GM13977 (cell line): ENCODE measurements around the gene GCH1.

Experiments used
- DNase-seq: peaks from one replicate; pipeline ENCODE4 v3.0.0; 2012; ENCODE audit warnings: low spot score
- in situ Hi-C: fragments of 300-500 bp; cut with MboI; formaldehyde crosslinking; loops from one replicate; pipeline ENCODE4 v1.12.0; 2022; ENCODE audit warnings: low sequenced_read_pairs, low pct_unique_long_range_greater_than_20kb, mixed read lengths, inconsistent platforms; ENCODE audit not compliant: unreplicated experiment
- TF ChIP-seq, protein P1 (sequence below): IDR thresholded peaks from 2 replicates; pipeline ENCODE4 v1.5.1; 2012; ENCODE audit warnings: mild to moderate bottlenecking, control low read depth; ENCODE audit not compliant: insufficient read depth; ENCODE audit errors: extremely low read depth, missing control alignments

The GCH1 gene

DNA sequence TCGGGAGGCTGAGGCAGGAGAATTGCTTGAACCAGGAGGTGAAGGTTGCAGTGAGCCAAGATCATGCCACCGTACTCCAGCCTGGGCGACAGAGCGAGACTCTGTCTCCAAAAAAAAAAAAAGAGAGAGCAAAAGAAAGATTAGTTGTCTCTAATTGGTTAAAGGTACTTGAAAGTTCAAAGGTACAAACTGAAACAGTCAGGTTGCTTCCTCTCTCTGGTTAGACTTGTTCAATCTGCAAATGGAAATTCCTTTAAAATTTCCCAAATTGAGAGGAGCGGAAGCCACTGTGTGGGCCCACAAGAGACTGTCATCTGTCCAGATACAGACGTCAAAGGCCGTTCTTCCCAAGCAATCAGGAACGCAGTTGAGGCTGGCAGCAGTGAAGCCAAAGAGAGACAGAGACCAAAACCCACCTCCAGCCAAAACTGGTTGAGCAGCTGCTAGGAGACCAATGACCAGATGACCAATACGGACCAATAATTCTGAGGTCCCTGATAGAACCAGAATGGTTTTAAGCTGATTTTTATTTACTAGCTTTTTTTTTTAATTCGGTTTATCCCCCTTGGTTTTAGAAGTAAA lies 63.6 kb downstream of the GCH1 start:
- no peak for DNase-seq
- in situ Hi-C loops: no loop called here
- TF ChIP-seq, protein P1, sequence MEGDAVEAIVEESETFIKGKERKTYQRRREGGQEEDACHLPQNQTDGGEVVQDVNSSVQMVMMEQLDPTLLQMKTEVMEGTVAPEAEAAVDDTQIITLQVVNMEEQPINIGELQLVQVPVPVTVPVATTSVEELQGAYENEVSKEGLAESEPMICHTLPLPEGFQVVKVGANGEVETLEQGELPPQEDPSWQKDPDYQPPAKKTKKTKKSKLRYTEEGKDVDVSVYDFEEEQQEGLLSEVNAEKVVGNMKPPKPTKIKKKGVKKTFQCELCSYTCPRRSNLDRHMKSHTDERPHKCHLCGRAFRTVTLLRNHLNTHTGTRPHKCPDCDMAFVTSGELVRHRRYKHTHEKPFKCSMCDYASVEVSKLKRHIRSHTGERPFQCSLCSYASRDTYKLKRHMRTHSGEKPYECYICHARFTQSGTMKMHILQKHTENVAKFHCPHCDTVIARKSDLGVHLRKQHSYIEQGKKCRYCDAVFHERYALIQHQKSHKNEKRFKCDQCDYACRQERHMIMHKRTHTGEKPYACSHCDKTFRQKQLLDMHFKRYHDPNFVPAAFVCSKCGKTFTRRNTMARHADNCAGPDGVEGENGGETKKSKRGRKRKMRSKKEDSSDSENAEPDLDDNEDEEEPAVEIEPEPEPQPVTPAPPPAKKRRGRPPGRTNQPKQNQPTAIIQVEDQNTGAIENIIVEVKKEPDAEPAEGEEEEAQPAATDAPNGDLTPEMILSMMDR: no peak

GRCh38 chr14:54837508-54838149 lies 65.0 kb downstream of the GCH1 start:
- in situ Hi-C loops: no loop called here
- DNase-seq: no peak
- TF ChIP-seq, protein P1: no peak

DNA sequence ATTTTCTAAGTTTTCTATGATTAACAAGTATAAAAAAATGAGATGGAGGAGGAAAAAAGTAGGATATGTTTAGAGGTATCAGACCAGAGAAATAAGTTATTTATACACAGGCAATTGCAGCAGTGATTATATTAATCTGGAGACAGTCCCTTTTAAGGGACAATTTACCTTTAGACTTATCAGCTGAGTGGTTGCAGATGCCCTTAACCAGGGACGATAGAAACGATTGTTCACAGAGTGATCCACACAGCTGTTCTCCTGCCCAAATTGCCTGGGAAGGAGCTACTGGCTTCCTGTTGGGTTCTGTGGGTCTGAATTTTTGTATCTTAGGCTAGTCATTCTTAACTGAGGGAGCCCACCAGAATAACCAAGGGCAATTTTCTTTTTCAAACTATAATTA lies 66.4 kb downstream of the GCH1 start:
- no peak for DNase-seq
- in situ Hi-C loops: no loop called here

GRCh38 chr14:54834727-54835126 lies 67.9 kb downstream of the GCH1 start:
- in situ Hi-C loops: no loop called here
- no peak for DNase-seq
- TF ChIP-seq, protein P1: no peak

More for the DNA sequence above, 66.4 kb downstream of the GCH1 start:
- TF ChIP-seq, protein P1: no peak

- in situ Hi-C loops: no loop called here
- DNase-seq: no peak
- TF ChIP-seq, protein P1: no peak
Observed at GRCh38 chr14:54834081-54834480, 68.5 kb downstream of the GCH1 start.

DNA sequence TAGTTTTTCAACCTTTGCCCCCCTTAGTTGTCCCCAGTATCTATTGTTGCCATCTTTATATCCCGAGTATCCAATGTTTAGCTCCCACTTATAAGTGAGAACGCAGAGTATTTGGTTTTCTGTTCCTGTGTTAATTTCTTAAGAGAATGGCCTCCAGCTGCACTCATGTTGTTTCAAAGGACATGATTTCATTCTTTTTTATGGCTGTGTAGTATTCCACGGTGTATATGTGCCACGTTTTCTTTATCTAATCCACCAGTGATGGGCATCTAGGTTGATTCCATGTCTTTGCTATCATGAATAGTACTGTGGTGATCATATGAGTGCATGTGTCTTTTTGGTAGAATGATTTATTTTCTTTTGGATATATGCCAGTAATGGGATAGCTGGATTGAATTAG lies 72.0 kb downstream of the GCH1 start:
- no peak for DNase-seq
- in situ Hi-C loops: no loop called here
- TF ChIP-seq, protein P1: no peak
